ENCODE data around the gene ERI3.

- TF ChIP-seq ZNF274 (IDR thresholded peaks at IDR 0.05; ENCODE audit: low read depth, low read length) (no peak), POLR2A (IDR thresholded peaks at IDR 0.05; ENCODE audit: borderline replicate concordance, extremely low read depth, insufficient read depth, insufficient read length) (no peak), POLR2AphosphoS5 (IDR thresholded peaks at IDR 0.05; ENCODE audit: low read depth, low read length) (no peak)
- TF ChIP-seq, protein P1, sequence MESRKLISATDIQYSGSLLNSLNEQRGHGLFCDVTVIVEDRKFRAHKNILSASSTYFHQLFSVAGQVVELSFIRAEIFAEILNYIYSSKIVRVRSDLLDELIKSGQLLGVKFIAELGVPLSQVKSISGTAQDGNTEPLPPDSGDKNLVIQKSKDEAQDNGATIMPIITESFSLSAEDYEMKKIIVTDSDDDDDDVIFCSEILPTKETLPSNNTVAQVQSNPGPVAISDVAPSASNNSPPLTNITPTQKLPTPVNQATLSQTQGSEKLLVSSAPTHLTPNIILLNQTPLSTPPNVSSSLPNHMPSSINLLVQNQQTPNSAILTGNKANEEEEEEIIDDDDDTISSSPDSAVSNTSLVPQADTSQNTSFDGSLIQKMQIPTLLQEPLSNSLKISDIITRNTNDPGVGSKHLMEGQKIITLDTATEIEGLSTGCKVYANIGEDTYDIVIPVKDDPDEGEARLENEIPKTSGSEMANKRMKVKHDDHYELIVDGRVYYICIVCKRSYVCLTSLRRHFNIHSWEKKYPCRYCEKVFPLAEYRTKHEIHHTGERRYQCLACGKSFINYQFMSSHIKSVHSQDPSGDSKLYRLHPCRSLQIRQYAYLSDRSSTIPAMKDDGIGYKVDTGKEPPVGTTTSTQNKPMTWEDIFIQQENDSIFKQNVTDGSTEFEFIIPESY (IDR thresholded peaks at IDR 0.05; ENCODE audit: extremely low read depth, insufficient replicate concordance, low read length): no peak
- TF ChIP-seq, protein P2, sequence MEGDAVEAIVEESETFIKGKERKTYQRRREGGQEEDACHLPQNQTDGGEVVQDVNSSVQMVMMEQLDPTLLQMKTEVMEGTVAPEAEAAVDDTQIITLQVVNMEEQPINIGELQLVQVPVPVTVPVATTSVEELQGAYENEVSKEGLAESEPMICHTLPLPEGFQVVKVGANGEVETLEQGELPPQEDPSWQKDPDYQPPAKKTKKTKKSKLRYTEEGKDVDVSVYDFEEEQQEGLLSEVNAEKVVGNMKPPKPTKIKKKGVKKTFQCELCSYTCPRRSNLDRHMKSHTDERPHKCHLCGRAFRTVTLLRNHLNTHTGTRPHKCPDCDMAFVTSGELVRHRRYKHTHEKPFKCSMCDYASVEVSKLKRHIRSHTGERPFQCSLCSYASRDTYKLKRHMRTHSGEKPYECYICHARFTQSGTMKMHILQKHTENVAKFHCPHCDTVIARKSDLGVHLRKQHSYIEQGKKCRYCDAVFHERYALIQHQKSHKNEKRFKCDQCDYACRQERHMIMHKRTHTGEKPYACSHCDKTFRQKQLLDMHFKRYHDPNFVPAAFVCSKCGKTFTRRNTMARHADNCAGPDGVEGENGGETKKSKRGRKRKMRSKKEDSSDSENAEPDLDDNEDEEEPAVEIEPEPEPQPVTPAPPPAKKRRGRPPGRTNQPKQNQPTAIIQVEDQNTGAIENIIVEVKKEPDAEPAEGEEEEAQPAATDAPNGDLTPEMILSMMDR (IDR thresholded peaks at IDR 0.05 in 2 of 3, conservative IDR thresholded peaks at IDR 0.05 in 1 of 3; ENCODE audit: borderline replicate concordance in 1 of 3, insufficient read depth in 1 of 3, low read depth in 2 of 3, low read length in 2 of 3): no peak
- TF ChIP-seq, protein P3, sequence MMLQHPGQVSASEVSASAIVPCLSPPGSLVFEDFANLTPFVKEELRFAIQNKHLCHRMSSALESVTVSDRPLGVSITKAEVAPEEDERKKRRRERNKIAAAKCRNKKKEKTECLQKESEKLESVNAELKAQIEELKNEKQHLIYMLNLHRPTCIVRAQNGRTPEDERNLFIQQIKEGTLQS (IDR thresholded peaks at IDR 0.05): no peak
Measured at GRCh38 chr1:44347280-44347679, 7.8 kb downstream of the ERI3 start.

All from HCT116 (cell line).